HG02840 (cell line): ENCODE measurements around the gene PHC2.

ENCODE experiments used
- ATAC-seq: cut with Tn5 transposase; IDR thresholded peaks from one replicate; pipeline ENCODE4 v1.9.1; 2021; ENCODE audit warnings: mild to moderate bottlenecking, moderate library complexity, moderate number of reproducible peaks; ENCODE audit not compliant: unreplicated experiment, low FRiP score

PHC2 gene

GRCh38 chr1:33280091-33280661 is 150.7 kb downstream of the PHC2 start:
- no peak for ATAC-seq

GRCh38 chr1:33277488-33278084 is 153.3 kb downstream of the PHC2 start:
- no peak for ATAC-seq

GRCh38 chr1:33276573-33277298 is 154.2 kb downstream of the PHC2 start:
- no peak for ATAC-seq

- ATAC-seq: no peak
Measured at GRCh38 chr1:33275706-33276572, 155.0 kb downstream of the PHC2 start.

- no peak for ATAC-seq
Measured at GRCh38 chr1:33275195-33275594, 155.7 kb downstream of the PHC2 start.

GRCh38 chr1:33274446-33274845 is 156.4 kb downstream of the PHC2 start:
- no peak for ATAC-seq

GRCh38 chr1:33273961-33274371 is 156.9 kb downstream of the PHC2 start:
- ATAC-seq: no peak
